Activated CD4-positive, alpha-beta memory T cell treated with anti-CD3 and anti-CD28 coated beads, Interleukin-2, amount 10 ng/mL, durations not matched to agents 7 days and 5 days (primary cell): ENCODE data around the gene EPB41L2. TPM values are rescaled to one million over a fixed set of nuclear protein-coding genes. Genes with fewer than 3 reads are reported as not detected.

Source experiments
- CTCF ChIA-PET: fragments of 350-600 bp; sonication (Branson Sonifier 250); formaldehyde crosslinking; loops from one replicate; lab custom pipeline; 2021; ENCODE audit warnings: antibody characterized with exemption, inconsistent platforms; lab: Charles Lee
- POLR2A ChIA-PET: fragments of 350-600 bp; sonication (Branson Sonifier 250); formaldehyde crosslinking; loops from one replicate; lab custom pipeline; 2021; ENCODE audit warnings: antibody characterized with exemption; lab: Charles Lee
- DNase-seq: peaks from one replicate; pipeline ENCODE4 v3.0.0-alpha.2; 2020
- H3K27ac Mint-ChIP-seq: one replicate; pipeline ENCODE4 v1.8.0; 2021; ENCODE audit warnings: mild to moderate bottlenecking, mixed read lengths
- H3K27me3 Mint-ChIP-seq: one replicate; pipeline ENCODE4 v1.8.0; 2021; ENCODE audit warnings: mixed read lengths
- H3K36me3 Mint-ChIP-seq: one replicate; pipeline ENCODE4 v1.8.0; 2021; ENCODE audit warnings: low read depth, mixed read lengths
- H3K4me1 Mint-ChIP-seq: one replicate; pipeline ENCODE4 v1.8.0; 2021; ENCODE audit warnings: mixed read lengths
- H3K4me3 Mint-ChIP-seq: one replicate; pipeline ENCODE4 v1.8.0; 2021; ENCODE audit warnings: mild to moderate bottlenecking, mixed read lengths
- H3K9me3 Mint-ChIP-seq: one replicate; pipeline ENCODE4 v1.8.0; 2021; ENCODE audit warnings: mixed read lengths
- total RNA-seq, 2 experiments: library from RNA; stranded (reverse); gene quantifications; one replicate each; pipeline ENCODE4 v1.2.3, GENCODE V29; 2021

Gene EPB41L2
- total RNA-seq, 2 experiments from 2014 or later: 24.8 to 25.6 TPM

DNA sequence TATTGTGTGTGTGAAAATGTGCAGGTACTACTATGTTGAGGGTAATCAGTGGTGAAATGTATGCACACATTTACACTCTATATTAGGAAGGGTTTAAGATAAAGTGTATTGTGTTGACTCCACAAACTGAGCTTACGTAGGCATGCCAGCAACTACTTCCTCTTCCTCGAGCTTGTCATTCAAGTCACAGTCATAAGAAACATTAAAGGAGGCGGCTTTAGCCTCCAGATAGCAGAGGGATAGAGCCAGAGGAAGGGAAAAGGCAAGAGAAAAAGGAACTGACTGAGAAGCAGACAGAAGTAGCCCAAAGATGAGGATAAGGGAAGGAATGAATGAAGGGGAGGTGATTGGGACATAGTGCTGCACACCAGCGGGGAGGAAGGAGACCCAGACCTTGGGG, 180.7 kb downstream of the EPB41L2 start:
- Mint-ChIP-seq H3K4me1 (no peaks in the 10 kb centered on the region), H3K27me3 (no peaks in the 10 kb centered on the region), H3K36me3 (no peaks in the 10 kb centered on the region), H3K4me3 (no peak overlapping the region), H3K9me3 (no peaks in the 10 kb centered on the region), H3K27ac (no peak overlapping the region)
- ChIA-PET POLR2A (no interaction called here), CTCF (no interaction called here)
- DNase-seq: no peak

DNA sequence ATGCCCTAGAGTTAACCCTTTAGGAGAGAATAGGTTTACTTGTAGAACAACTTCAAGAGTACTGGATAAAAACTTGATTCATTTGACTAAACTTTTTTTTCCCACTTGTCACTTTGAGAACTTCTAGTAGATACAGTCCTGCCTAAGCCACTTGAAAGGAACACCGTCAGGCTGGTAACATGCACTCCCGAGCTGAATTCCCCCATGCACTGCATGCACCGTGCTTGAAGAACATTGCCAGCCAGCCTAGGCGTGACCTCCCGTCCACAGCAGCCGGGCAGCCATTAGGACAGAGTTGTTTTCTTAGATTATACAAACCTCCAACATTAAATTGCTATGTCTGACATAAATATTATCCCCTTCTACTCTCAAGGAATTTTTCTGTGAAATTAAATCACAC, 183.2 kb downstream of the EPB41L2 start:
- Mint-ChIP-seq H3K27ac (no peak overlapping the region), H3K36me3 (no peaks in the 10 kb centered on the region), H3K4me3 (no peak overlapping the region), H3K4me1 (no peaks in the 10 kb centered on the region), H3K9me3 (no peaks in the 10 kb centered on the region), H3K27me3 (no peaks in the 10 kb centered on the region)
- no peak for DNase-seq
- POLR2A ChIA-PET: no interaction called here
- CTCF ChIA-PET: interaction anchor here (0.5 kb wide), 1 partner anchor 745 kb away, joined by 3 read pairs; no protein-coding TSS in a partner anchor

DNA sequence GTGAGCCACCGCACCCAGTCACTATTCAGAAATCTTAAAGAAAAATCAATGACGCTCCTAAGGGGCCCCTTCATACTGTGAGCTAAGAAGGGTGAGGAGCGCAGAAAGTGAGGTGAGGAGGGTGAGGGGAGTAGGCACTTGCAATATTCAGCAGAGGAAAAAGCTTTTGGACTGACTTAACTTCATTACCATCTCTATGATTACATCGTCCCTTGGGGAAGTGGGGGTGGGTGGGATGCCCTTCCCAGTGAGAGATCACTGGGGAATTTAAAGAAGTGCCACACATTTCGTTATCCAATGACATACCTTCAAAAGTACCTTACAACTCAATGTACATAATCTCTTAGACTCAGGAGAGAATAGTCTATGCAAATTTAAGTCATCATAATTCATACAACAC, 189.3 kb downstream of the EPB41L2 start:
- peaks cover 11% of the 10 kb centered on the region for H3K4me1 Mint-ChIP-seq
- ChIA-PET POLR2A (no interaction called here), CTCF (interaction anchor here (0.6 to 1.6 kb wide), 7 partner anchors 10 to 629 kb away, joined by 3 to 5 read pairs (median 3); no protein-coding TSS in a partner anchor)
- peaks cover 3% of the 10 kb centered on the region for H3K36me3 Mint-ChIP-seq
- no peak for DNase-seq
- H3K27me3 Mint-ChIP-seq: no peaks in the 10 kb centered on the region
- no peak overlapping the region for H3K4me3 Mint-ChIP-seq
- no peaks in the 10 kb centered on the region for H3K9me3 Mint-ChIP-seq
- H3K27ac Mint-ChIP-seq: no peak overlapping the region

- H3K27ac Mint-ChIP-seq: no peak overlapping the region
- no peaks in the 10 kb centered on the region for H3K9me3 Mint-ChIP-seq
- peaks cover 11% of the 10 kb centered on the region for H3K4me1 Mint-ChIP-seq
- CTCF ChIA-PET: interaction anchor here (0.5 to 3.0 kb wide), 11 partner anchors 10 to 597 kb away, joined by 3 to 17 read pairs (median 4); no protein-coding TSS in a partner anchor
- no peak overlapping the region for H3K4me3 Mint-ChIP-seq
- peak; percentile 76 for DNase-seq
- H3K36me3 Mint-ChIP-seq: peaks cover 3% of the 10 kb centered on the region
- no peaks in the 10 kb centered on the region for H3K27me3 Mint-ChIP-seq
- POLR2A ChIA-PET: no interaction called here
Measured at GRCh38 chr6:130872250-130873095, 190.6 kb downstream of the EPB41L2 start.

DNA sequence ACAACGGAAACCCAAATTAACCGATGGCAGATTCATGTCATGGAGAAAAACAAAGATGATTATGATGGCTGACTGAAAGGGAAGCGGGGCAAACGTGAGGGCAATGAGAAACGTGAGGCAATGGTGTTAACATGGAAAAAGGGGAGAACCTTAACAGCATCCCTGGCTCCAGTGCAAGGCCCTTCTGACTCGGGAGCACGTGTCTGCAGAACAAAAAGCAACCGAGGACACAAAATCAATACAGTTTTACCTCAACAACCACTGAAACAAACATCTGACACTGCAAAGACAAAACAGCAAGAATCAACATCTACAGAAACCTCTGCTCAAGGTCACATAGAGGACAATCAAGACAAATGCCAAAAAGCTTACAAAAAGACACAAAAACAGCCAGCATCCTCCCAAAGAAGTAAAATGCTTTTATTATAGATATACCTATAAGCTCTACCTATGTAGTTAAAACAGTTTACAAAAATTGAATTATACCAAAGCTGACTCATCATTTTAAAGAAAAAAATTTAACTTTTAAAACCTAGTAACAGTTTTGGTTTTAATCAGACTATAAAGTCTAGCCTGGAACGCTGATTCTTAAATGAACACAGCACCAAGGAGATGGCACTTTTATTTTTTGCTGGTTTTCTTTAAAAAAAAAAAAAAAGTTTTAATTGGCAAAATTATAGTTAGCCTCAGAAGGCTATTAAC, 192.7 kb downstream of the EPB41L2 start:
- peaks cover 3% of the 10 kb centered on the region for H3K36me3 Mint-ChIP-seq
- POLR2A ChIA-PET: no interaction called here
- H3K27ac Mint-ChIP-seq: no peak overlapping the region
- H3K4me3 Mint-ChIP-seq: no peak overlapping the region
- no peaks in the 10 kb centered on the region for H3K9me3 Mint-ChIP-seq
- DNase-seq: no peak
- CTCF ChIA-PET: interaction anchor here (0.7 to 3.0 kb wide), 7 partner anchors 8 to 726 kb away, joined by 3 to 17 read pairs (median 4); no protein-coding TSS in a partner anchor
- H3K27me3 Mint-ChIP-seq: no peaks in the 10 kb centered on the region
- H3K4me1 Mint-ChIP-seq: peaks cover 11% of the 10 kb centered on the region

DNA sequence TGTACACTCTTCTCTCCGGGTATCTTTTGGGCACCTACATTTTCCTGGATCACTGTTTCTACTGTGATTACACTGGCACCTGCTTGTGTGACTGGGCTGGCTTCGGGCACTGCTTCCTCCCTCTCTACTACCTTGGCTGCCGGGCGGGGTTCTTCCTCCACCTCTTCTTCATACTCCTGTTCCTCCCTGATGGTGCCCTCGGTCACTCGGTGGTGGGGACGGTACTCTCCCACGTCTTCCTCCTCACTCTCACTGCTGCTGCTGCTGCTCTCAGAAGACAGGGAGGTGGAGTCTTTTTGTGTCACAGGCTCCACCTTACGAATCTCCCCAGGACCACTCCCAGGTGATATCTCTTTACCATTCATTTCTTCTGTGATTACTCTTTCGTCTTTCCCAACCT, 193.4 kb downstream of the EPB41L2 start:
- no peak for DNase-seq
- Mint-ChIP-seq H3K4me3 (no peak overlapping the region), H3K9me3 (no peaks in the 10 kb centered on the region), H3K27ac (no peak overlapping the region), H3K36me3 (peaks cover 3% of the 10 kb centered on the region), H3K4me1 (peaks cover 11% of the 10 kb centered on the region), H3K27me3 (no peaks in the 10 kb centered on the region)
- ChIA-PET CTCF (no interaction called here), POLR2A (no interaction called here)

DNA sequence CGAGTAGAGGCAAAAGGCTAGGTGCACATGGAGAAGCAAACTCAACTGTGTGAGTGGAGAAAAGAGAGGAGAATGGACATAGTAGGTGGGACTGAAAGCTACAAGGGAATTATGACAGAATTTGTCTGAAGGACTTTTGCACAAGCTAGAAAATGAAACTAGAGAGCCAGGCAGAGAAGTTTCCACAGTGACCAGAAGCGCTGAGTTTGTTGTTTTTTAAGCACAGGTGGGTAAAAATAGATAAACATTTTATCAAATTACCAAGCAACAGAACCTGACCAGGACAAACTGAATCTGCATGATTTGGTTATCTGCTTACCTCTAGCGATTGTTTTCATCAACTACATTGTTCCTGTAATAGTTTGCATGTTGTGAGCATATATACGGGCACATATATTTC, 197.3 kb downstream of the EPB41L2 start:
- DNase-seq: no peak
- no peak overlapping the region for H3K4me3 Mint-ChIP-seq
- peaks cover 3% of the 10 kb centered on the region for H3K36me3 Mint-ChIP-seq
- no peaks in the 10 kb centered on the region for H3K27me3 Mint-ChIP-seq
- H3K4me1 Mint-ChIP-seq: peaks cover 5% of the 10 kb centered on the region
- H3K27ac Mint-ChIP-seq: no peak overlapping the region
- ChIA-PET POLR2A (no interaction called here), CTCF (no interaction called here)
- H3K9me3 Mint-ChIP-seq: no peaks in the 10 kb centered on the region

DNA sequence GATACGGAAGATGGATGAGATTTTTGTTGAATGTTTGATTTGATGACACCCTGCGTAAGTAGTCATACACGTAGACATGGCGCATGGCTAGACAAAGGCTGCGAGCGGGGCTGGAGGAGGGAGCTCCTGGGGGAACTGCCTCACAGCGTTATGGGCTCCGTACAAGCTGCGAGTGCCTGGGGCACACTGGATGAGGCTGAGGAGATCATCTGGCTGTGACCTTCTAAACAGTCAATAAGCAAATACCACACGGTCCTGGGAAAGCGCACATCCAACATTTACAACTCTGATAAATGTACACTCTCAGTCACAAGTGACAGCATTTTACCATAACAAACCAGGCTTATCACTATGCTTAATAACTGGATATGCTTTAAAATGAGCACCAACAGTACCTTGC, 198.7 kb downstream of the EPB41L2 start:
- no peaks in the 10 kb centered on the region for H3K9me3 Mint-ChIP-seq
- H3K27me3 Mint-ChIP-seq: no peaks in the 10 kb centered on the region
- H3K36me3 Mint-ChIP-seq: no peaks in the 10 kb centered on the region
- CTCF ChIA-PET: no interaction called here
- POLR2A ChIA-PET: no interaction called here
- no peak overlapping the region for H3K27ac Mint-ChIP-seq
- no peak for DNase-seq
- H3K4me3 Mint-ChIP-seq: no peak overlapping the region
- H3K4me1 Mint-ChIP-seq: no peaks in the 10 kb centered on the region

DNA sequence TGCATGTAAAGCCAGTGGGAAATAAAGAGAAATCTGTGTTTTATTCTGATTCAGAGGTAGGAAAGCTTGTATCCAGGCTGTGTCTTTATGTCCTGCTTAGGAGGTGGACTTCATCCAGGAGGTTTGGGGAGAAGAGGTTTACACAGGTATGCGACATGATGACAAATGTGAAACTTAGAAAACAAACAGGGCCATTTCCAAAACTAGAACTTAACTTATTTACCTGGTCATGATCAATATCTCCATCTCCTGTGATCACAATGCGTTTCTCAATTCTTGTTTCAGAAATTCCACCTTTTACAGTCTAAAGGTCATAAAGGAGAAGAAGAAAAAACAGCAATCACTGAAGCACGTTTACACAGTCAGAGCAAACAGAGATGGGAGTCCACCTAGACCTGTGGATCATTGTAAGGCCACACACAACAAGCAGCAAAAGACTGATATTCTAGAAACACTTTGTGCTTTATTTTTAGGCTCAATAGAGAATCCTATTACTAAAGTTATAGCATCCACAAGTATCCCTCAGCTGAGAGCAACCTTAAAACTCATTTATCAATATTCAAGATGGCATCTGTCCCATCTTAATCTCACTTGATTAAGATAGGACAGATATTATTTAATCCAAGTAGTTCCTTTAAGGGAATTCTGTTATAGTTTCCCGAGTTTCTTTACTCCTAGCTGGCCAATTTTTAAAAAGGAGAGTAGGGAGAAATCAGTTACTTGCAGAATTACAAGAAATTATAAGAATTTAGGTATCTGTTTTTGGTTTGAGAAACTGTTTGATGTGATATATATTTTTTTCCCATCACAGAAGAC, 199.4 kb downstream of the EPB41L2 start:
- no peak overlapping the region for H3K4me3 Mint-ChIP-seq
- H3K9me3 Mint-ChIP-seq: no peaks in the 10 kb centered on the region
- no peaks in the 10 kb centered on the region for H3K36me3 Mint-ChIP-seq
- ChIA-PET CTCF (interaction anchor here (1.7 kb wide), 1 partner anchor 8 kb away, joined by 10 read pairs; no protein-coding TSS in a partner anchor), POLR2A (no interaction called here)
- no peaks in the 10 kb centered on the region for H3K27me3 Mint-ChIP-seq
- DNase-seq: no peak
- no peak overlapping the region for H3K27ac Mint-ChIP-seq
- H3K4me1 Mint-ChIP-seq: no peaks in the 10 kb centered on the region

- no peaks in the 10 kb centered on the region for H3K9me3 Mint-ChIP-seq
- no peaks in the 10 kb centered on the region for H3K36me3 Mint-ChIP-seq
- DNase-seq: no peak
- CTCF ChIA-PET: interaction anchor here (0.9 to 1.7 kb wide), 2 partner anchors 9 to 15 kb away, joined by 3 to 10 read pairs; no protein-coding TSS in a partner anchor
- POLR2A ChIA-PET: no interaction called here
- H3K4me3 Mint-ChIP-seq: no peak overlapping the region
- H3K4me1 Mint-ChIP-seq: no peaks in the 10 kb centered on the region
- H3K27me3 Mint-ChIP-seq: no peaks in the 10 kb centered on the region
- no peak overlapping the region for H3K27ac Mint-ChIP-seq
Measured at GRCh38 chr6:130862370-130862769, 200.7 kb downstream of the EPB41L2 start.

DNA sequence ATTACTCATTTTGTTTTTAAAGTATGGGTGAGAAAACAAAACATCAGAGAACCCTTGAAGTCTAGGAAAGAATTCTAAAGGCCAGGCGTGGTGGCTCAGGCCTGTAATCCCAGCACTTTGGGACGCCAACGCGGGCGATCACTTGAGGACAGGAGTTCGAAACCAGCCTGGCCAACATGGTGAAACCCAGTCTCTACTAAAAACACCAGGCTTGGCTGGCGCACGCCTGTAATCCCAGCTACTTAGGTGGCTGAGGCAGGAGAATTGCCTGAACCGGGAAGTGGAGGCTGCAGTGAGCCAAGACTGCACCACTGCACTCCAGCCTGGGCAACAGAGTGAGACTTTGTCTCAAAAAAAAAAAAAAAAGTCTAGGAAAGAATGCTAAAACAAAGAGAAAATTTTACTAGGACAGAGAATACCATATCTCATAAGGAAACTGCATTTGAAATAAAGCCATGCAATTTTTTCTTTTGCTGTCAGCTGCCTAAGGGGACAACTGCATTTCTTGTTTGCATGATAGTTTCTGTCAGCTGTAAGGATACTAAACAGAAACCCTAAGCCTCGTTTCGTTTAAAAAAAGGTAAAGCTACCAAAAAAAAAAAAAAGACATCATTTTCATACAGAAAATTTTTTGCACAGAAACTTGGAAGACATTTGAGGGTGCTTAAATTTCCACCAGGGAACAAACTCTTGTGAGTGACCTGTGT, 203.7 kb downstream of the EPB41L2 start:
- no peaks in the 10 kb centered on the region for H3K27me3 Mint-ChIP-seq
- DNase-seq: no peak
- no peaks in the 10 kb centered on the region for H3K9me3 Mint-ChIP-seq
- H3K4me1 Mint-ChIP-seq: no peaks in the 10 kb centered on the region
- CTCF ChIA-PET: interaction anchor here (0.7 to 1.2 kb wide), 2 partner anchors 13 to 36 kb away, joined by 4 read pairs; no protein-coding TSS in a partner anchor
- POLR2A ChIA-PET: no interaction called here
- H3K36me3 Mint-ChIP-seq: no peaks in the 10 kb centered on the region
- no peak overlapping the region for H3K4me3 Mint-ChIP-seq
- H3K27ac Mint-ChIP-seq: no peak overlapping the region

DNA sequence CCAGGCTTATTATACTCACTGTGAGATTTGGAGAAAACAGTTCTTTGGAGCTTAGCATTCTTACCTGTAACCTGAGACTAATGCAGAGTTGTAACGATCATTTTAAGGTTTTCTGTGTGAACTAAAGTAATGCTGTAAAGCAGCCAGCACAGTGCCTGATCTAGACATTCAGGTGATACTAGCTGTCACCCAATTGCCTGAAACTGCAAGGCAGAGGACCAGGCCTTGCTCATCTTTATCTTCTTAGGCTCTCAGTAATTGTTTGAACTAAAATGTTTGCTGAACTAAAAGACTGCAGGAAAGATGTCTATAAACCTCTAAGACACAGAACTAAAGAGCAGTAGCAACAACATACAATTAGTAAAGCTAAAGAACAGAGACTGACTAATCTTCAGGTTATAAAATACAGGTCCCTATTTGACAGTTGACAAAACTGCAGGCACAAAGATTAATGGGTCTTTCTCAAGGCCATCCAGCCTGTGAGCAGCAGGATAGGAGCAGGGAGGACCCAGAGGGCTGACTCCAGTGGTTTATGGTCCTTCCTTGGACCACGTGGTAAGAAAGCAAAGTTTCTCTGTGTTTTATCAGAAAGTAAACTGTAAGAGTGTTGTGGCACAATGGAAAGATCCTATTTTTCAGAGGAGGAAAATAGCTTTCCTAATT, 204.4 kb downstream of the EPB41L2 start:
- no peaks in the 10 kb centered on the region for H3K27me3 Mint-ChIP-seq
- no peak for DNase-seq
- no peaks in the 10 kb centered on the region for H3K36me3 Mint-ChIP-seq
- no peaks in the 10 kb centered on the region for H3K4me1 Mint-ChIP-seq
- ChIA-PET POLR2A (no interaction called here), CTCF (no interaction called here)
- H3K4me3 Mint-ChIP-seq: no peak overlapping the region
- H3K27ac Mint-ChIP-seq: no peak overlapping the region
- no peaks in the 10 kb centered on the region for H3K9me3 Mint-ChIP-seq
